ENCODE measurements around the gene FRA10AC1.
A peak's percentile ranks its signal among the peaks of the same experiment; 100 is the strongest.

DNA sequence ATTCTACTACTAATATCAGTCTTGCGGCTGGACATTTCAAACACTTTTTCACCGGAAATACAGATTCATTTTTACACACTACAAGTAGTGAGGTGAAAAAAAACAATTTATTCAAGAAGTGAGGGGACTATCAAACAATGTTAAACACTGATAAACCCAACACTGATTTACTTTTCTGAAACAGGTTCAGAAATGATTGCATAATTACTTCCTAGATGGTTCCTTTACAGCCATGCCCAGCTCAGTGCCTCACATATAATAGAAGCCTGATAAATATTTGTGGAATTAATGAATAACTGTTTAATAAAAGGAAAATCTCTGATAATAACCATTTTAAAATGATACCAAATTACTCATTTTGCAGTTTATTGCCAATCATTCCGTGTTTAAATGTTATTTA, 34.6 kb downstream of the FRA10AC1 start:
- TF ChIP-seq POLR2A (IDR thresholded peaks at IDR 0.05; ENCODE audit: low read depth, low read length) (no peak), CEBPB (IDR thresholded peaks at IDR 0.05; ENCODE audit: low read depth, low read length) (0 out of 2 replicates have a peak, but pooled peaks have one; percentile 6), RAD21 (IDR thresholded peaks at IDR 0.05; ENCODE audit: low read length) (no peak), SMC3 (IDR thresholded peaks at IDR 0.05; ENCODE audit: low read depth, low read length) (no peak), RFX5 (IDR thresholded peaks at IDR 0.05; ENCODE audit: low read depth, low read length) (no peak)
- TF ChIP-seq, protein P1, sequence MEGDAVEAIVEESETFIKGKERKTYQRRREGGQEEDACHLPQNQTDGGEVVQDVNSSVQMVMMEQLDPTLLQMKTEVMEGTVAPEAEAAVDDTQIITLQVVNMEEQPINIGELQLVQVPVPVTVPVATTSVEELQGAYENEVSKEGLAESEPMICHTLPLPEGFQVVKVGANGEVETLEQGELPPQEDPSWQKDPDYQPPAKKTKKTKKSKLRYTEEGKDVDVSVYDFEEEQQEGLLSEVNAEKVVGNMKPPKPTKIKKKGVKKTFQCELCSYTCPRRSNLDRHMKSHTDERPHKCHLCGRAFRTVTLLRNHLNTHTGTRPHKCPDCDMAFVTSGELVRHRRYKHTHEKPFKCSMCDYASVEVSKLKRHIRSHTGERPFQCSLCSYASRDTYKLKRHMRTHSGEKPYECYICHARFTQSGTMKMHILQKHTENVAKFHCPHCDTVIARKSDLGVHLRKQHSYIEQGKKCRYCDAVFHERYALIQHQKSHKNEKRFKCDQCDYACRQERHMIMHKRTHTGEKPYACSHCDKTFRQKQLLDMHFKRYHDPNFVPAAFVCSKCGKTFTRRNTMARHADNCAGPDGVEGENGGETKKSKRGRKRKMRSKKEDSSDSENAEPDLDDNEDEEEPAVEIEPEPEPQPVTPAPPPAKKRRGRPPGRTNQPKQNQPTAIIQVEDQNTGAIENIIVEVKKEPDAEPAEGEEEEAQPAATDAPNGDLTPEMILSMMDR (conservative IDR thresholded peaks at IDR 0.05; ENCODE audit: low read depth, low read length), result no peak
- TF ChIP-seq, protein P2, sequence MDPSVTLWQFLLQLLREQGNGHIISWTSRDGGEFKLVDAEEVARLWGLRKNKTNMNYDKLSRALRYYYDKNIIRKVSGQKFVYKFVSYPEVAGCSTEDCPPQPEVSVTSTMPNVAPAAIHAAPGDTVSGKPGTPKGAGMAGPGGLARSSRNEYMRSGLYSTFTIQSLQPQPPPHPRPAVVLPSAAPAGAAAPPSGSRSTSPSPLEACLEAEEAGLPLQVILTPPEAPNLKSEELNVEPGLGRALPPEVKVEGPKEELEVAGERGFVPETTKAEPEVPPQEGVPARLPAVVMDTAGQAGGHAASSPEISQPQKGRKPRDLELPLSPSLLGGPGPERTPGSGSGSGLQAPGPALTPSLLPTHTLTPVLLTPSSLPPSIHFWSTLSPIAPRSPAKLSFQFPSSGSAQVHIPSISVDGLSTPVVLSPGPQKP (IDR thresholded peaks at IDR 0.05; ENCODE audit: borderline replicate concordance, low read depth, low read length), result no peak
